HUES64 (cell line): ENCODE results near the gene FGFBP3.

Source experiments
- H3K27ac ChIP-seq: 2 replicates; pipeline ENCODE4 v1.7.0; 2013; ENCODE audit warnings: low read depth, low read length, inconsistent platforms
- H3K27me3 ChIP-seq: 2 replicates; pipeline ENCODE4 v1.6.1; 2013; ENCODE audit warnings: mild to moderate bottlenecking, low read length; ENCODE audit not compliant: insufficient read depth
- H3K36me3 ChIP-seq: 2 replicates; pipeline ENCODE4 v1.6.1; 2013; ENCODE audit warnings: mild to moderate bottlenecking, low read length; ENCODE audit not compliant: insufficient read depth
- H3K4me1 ChIP-seq: 2 replicates; pipeline ENCODE4 v1.6.1; 2013; ENCODE audit warnings: mild to moderate bottlenecking, low read length, moderate library complexity; ENCODE audit not compliant: insufficient read depth
- H3K4me3 ChIP-seq: 2 replicates; pipeline ENCODE4 v1.5.1; 2013; ENCODE audit warnings: mild to moderate bottlenecking, low read length, moderate library complexity
- H3K9ac ChIP-seq: 2 replicates; pipeline ENCODE4 v1.6.1; 2013; ENCODE audit warnings: mild to moderate bottlenecking, low read depth, low read length
- H3K9me3 ChIP-seq: 2 replicates; pipeline ENCODE4 v1.6.1; 2013; ENCODE audit warnings: low read depth, low read length; ENCODE audit not compliant: insufficient read depth
- WGBS: fragments of 150-250, 120-280 bp; methylation state at CpG from one replicate; pipeline ENCODE4 v1.1.7; 2013; ENCODE audit warnings: missing lambda C conversion rate; 5-methylcytosine and 5-hydroxymethylcytosine counted together

Gene FGFBP3

GRCh38 chr10:91879515-91880170, 29.6 kb downstream of the FGFBP3 start:
- peak overlapping the region; percentile 16; the same call in 1 of the 2 replicates for H3K27ac ChIP-seq
- no peaks in the 10 kb centered on the region for H3K27me3 ChIP-seq
- peaks cover 35% of the 10 kb centered on the region for H3K4me1 ChIP-seq
- H3K4me3 ChIP-seq, result no peak overlapping the region
- no peaks in the 10 kb centered on the region for H3K36me3 ChIP-seq
- no peak overlapping the region for H3K9ac ChIP-seq
- WGBS, result 36% methylated on average over 7 of the region's 7 CpGs
- H3K9me3 ChIP-seq, result no peaks in the 10 kb centered on the region

GRCh38 chr10:91875779-91876178, 33.5 kb downstream of the FGFBP3 start:
- 100% methylated on average over 1 of the region's 1 CpG for WGBS
- Histone ChIP-seq H3K27ac (no peak overlapping the region), H3K27me3 (no peaks in the 10 kb centered on the region), H3K9me3 (no peaks in the 10 kb centered on the region), H3K36me3 (no peaks in the 10 kb centered on the region), H3K4me1 (peaks cover 18% of the 10 kb centered on the region), H3K4me3 (no peak overlapping the region), H3K9ac (no peak overlapping the region)

- Histone ChIP-seq H3K9ac (no peak overlapping the region), H3K4me1 (peaks cover 12% of the 10 kb centered on the region), H3K27me3 (no peaks in the 10 kb centered on the region), H3K4me3 (no peak overlapping the region), H3K36me3 (no peaks in the 10 kb centered on the region), H3K9me3 (no peaks in the 10 kb centered on the region), H3K27ac (no peak overlapping the region)
- WGBS, result 95% methylated on average over 2 of the region's 2 CpGs
Measured at GRCh38 chr10:91875156-91875555, 34.1 kb downstream of the FGFBP3 start.

GRCh38 chr10:91865562-91866081, 43.7 kb downstream of the FGFBP3 start:
- 88% methylated on average over 2 of the region's 2 CpGs for WGBS
- H3K9me3 ChIP-seq, result no peaks in the 10 kb centered on the region
- H3K9ac ChIP-seq, result peak overlapping the region; percentile 0; the same call in 1 of the 2 replicates
- no peak overlapping the region for H3K4me3 ChIP-seq
- peaks cover 57% of the 10 kb centered on the region for H3K36me3 ChIP-seq
- H3K27ac ChIP-seq, result peak overlapping the region; percentile 66
- H3K4me1 ChIP-seq, result peaks cover 17% of the 10 kb centered on the region
- no peaks in the 10 kb centered on the region for H3K27me3 ChIP-seq

- 95% methylated on average over 2 of the region's 2 CpGs for WGBS
- no peaks in the 10 kb centered on the region for H3K27me3 ChIP-seq
- no peak overlapping the region for H3K27ac ChIP-seq
- peaks cover 17% of the 10 kb centered on the region for H3K4me1 ChIP-seq
- H3K4me3 ChIP-seq, result no peak overlapping the region
- no peaks in the 10 kb centered on the region for H3K9me3 ChIP-seq
- no peak overlapping the region for H3K9ac ChIP-seq
- H3K36me3 ChIP-seq, result peaks cover 65% of the 10 kb centered on the region
Measured at GRCh38 chr10:91864744-91865143, 44.5 kb downstream of the FGFBP3 start.

- Histone ChIP-seq H3K27ac (no peak overlapping the region; the same call in 1 of the 2 replicates), H3K36me3 (peaks cover 72% of the 10 kb centered on the region), H3K9me3 (no peaks in the 10 kb centered on the region)
Measured at GRCh38 chr10:91864099-91864498, 45.2 kb downstream of the FGFBP3 start.

GRCh38 chr10:91860885-91861284, 48.4 kb downstream of the FGFBP3 start:
- 100% methylated on average over 1 of the region's 1 CpG for WGBS

More at GRCh38 chr10:91864099-91864498, 45.2 kb downstream of the FGFBP3 start:
- Histone ChIP-seq H3K27me3 (no peaks in the 10 kb centered on the region), H3K9ac (no peak overlapping the region; the same call in 1 of the 2 replicates), H3K4me3 (no peak overlapping the region), H3K4me1 (peaks cover 17% of the 10 kb centered on the region)
- WGBS, result 38% methylated on average over 2 of the region's 2 CpGs

GRCh38 chr10:91856637-91857036, 52.6 kb downstream of the FGFBP3 start:
- H3K4me3 ChIP-seq, result no peak overlapping the region
- H3K9me3 ChIP-seq, result no peaks in the 10 kb centered on the region
- H3K36me3 ChIP-seq, result peaks cover 95% of the 10 kb centered on the region
- H3K27me3 ChIP-seq, result no peaks in the 10 kb centered on the region
- 94% methylated on average over 3 of the region's 6 CpGs for WGBS
- H3K4me1 ChIP-seq, result no peaks in the 10 kb centered on the region
- no peak overlapping the region for H3K27ac ChIP-seq
- no peak overlapping the region for H3K9ac ChIP-seq

More at GRCh38 chr10:91860885-91861284, 48.4 kb downstream of the FGFBP3 start:
- no peaks in the 10 kb centered on the region for H3K9me3 ChIP-seq
- H3K4me3 ChIP-seq, result no peak overlapping the region
- no peak overlapping the region; the same call in 1 of the 2 replicates for H3K27ac ChIP-seq
- peaks cover 93% of the 10 kb centered on the region for H3K36me3 ChIP-seq
- H3K9ac ChIP-seq, result no peak overlapping the region
- H3K4me1 ChIP-seq, result peaks cover 12% of the 10 kb centered on the region
- no peaks in the 10 kb centered on the region for H3K27me3 ChIP-seq
